OCI-LY1 (cell line): ENCODE results near the gene PRR36.

Experiments
- H2AFZ ChIP-seq: fragments of 200-600 bp; sonication (generic), shearing (Covaris generic); 2 replicates; pipeline ENCODE4 v1.6.0; 2014; ENCODE audit warnings: antibody characterized with exemption, mild to moderate bottlenecking, low read length
- H3F3A ChIP-seq: fragments of 200-600 bp; sonication (generic), shearing (Covaris generic); 2 replicates; pipeline ENCODE4 v1.6.0; 2014; ENCODE audit warnings: mild to moderate bottlenecking, antibody characterized with exemption, low read length, moderate library complexity; ENCODE audit not compliant: insufficient read depth
- H3K27ac ChIP-seq: fragments of 200-600 bp; sonication (generic); 2 replicates; pipeline ENCODE4 v1.5.1; 2014; ENCODE audit warnings: low read length, mixed run types, mild to moderate bottlenecking, low read depth; ENCODE audit not compliant: poor library complexity, severe bottlenecking
- H3K27me3 ChIP-seq: fragments of 200-600 bp; sonication (generic); 2 replicates; pipeline ENCODE4 v1.6.0; 2014; ENCODE audit warnings: antibody characterized with exemption, mild to moderate bottlenecking, low read length, moderate library complexity; ENCODE audit not compliant: insufficient read depth
- H3K36me3 ChIP-seq: fragments of 200-600 bp; sonication (generic); 2 replicates; pipeline ENCODE4 v1.6.1; 2014; ENCODE audit warnings: mild to moderate bottlenecking, antibody characterized with exemption, low read length, moderate library complexity, mixed read lengths; ENCODE audit not compliant: insufficient read depth
- H3K4me1 ChIP-seq: fragments of 200-600 bp; sonication (generic); 2 replicates; pipeline ENCODE4 v1.5.1; 2014; ENCODE audit warnings: mild to moderate bottlenecking, low read length, moderate library complexity; ENCODE audit not compliant: insufficient read depth, severe bottlenecking
- H3K4me2 ChIP-seq: fragments of 200-600 bp; sonication (generic), shearing (Covaris generic); 2 replicates; pipeline ENCODE4 v1.6.1; 2014; ENCODE audit warnings: low read length
- H3K4me3 ChIP-seq: fragments of 200-600 bp; sonication (generic); 2 replicates; pipeline ENCODE4 v1.5.1; 2014; ENCODE audit warnings: low read length, low read depth, mild to moderate bottlenecking, mixed read lengths; ENCODE audit not compliant: poor library complexity, severe bottlenecking
- H3K79me2 ChIP-seq: fragments of 200-600 bp; shearing (Covaris generic); 2 replicates; pipeline ENCODE4 v1.6.1; 2016; ENCODE audit warnings: mixed run types, low read length, mixed read lengths; ENCODE audit not compliant: insufficient read depth
- H3K9ac ChIP-seq: fragments of 200-600 bp; sonication (generic), shearing (Covaris generic); 2 replicates; pipeline ENCODE4 v1.6.1; 2014; ENCODE audit warnings: mild to moderate bottlenecking, low read length, mixed read lengths
- H3K9me2 ChIP-seq: fragments of 200-600 bp; sonication (generic), shearing (Covaris generic); 2 replicates; pipeline ENCODE4 v1.6.1; 2014; ENCODE audit warnings: low read depth, mild to moderate bottlenecking, low read length, mixed read lengths
- H3K9me3 ChIP-seq: fragments of 200-600 bp; shearing (Covaris generic); 2 replicates; pipeline ENCODE4 v1.6.1; 2014; ENCODE audit warnings: low read length, mixed read lengths
- H4K20me1 ChIP-seq: fragments of 200-600 bp; sonication (generic), shearing (Covaris generic); 2 replicates; pipeline ENCODE4 v1.6.0; 2016; ENCODE audit warnings: mild to moderate bottlenecking, low read length; ENCODE audit not compliant: insufficient read depth
- EZH2 ChIP-seq: fragments of 200-600 bp; sonication (generic), shearing (Covaris generic); IDR thresholded peaks from 2 replicates; pipeline ENCODE4 v1.8.0; 2017; ENCODE audit warnings: borderline replicate concordance, mixed run types, mild to moderate bottlenecking, antibody characterized with exemption, low read length, moderate library complexity, mixed read lengths
- TF ChIP-seq, protein P1 (sequence below): fragments of 200-600 bp; sonication (generic), shearing (Covaris generic); IDR thresholded peaks from 2 replicates; pipeline ENCODE4 v1.5.1; 2017; ENCODE audit warnings: mild to moderate bottlenecking, antibody characterized with exemption, low read length, moderate library complexity, mixed read lengths

The PRR36 gene

DNA sequence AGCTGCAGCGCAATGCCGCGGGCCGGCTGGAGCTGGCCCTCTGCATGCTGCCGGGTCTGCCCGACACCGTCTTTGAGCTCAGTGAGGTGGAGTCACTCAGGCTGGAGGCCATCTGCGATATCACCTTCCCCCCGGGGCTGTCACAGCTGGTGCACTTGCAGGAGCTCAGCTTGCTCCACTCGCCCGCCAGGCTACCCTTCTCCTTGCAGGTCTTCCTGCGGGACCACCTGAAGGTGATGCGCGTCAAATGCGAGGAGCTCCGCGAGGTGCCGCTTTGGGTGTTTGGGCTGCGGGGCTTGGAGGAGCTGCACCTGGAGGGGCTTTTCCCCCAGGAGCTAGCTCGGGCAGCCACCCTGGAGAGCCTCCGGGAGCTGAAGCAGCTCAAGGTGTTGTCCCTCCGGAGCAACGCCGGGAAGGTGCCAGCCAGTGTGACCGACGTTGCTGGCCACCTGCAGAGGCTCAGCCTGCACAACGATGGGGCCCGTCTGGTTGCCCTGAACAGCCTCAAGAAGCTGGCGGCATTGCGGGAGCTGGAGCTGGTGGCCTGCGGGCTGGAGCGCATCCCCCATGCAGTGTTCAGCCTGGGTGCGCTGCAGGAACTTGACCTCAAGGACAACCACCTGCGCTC lies 25.7 kb upstream of the PRR36 start:
- Histone ChIP-seq H3K36me3 (no peaks in the 10 kb centered on the region), H3K4me2 (no peak overlapping the region), H3K27ac (no peak overlapping the region), H3K4me3 (no peak overlapping the region), H3F3A (no peaks in the 10 kb centered on the region), H3K4me1 (peaks cover 18% of the 10 kb centered on the region), H4K20me1 (no peaks in the 10 kb centered on the region), H3K27me3 (no peaks in the 10 kb centered on the region), H3K79me2 (peaks cover 7% of the 10 kb centered on the region), H3K9ac (no peak overlapping the region), H2AFZ (no peak overlapping the region), H3K9me2 (no peaks in the 10 kb centered on the region), H3K9me3 (no peaks in the 10 kb centered on the region)
- no peak for TF ChIP-seq EZH2
- TF ChIP-seq, protein P1, sequence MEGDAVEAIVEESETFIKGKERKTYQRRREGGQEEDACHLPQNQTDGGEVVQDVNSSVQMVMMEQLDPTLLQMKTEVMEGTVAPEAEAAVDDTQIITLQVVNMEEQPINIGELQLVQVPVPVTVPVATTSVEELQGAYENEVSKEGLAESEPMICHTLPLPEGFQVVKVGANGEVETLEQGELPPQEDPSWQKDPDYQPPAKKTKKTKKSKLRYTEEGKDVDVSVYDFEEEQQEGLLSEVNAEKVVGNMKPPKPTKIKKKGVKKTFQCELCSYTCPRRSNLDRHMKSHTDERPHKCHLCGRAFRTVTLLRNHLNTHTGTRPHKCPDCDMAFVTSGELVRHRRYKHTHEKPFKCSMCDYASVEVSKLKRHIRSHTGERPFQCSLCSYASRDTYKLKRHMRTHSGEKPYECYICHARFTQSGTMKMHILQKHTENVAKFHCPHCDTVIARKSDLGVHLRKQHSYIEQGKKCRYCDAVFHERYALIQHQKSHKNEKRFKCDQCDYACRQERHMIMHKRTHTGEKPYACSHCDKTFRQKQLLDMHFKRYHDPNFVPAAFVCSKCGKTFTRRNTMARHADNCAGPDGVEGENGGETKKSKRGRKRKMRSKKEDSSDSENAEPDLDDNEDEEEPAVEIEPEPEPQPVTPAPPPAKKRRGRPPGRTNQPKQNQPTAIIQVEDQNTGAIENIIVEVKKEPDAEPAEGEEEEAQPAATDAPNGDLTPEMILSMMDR, result no peak

DNA sequence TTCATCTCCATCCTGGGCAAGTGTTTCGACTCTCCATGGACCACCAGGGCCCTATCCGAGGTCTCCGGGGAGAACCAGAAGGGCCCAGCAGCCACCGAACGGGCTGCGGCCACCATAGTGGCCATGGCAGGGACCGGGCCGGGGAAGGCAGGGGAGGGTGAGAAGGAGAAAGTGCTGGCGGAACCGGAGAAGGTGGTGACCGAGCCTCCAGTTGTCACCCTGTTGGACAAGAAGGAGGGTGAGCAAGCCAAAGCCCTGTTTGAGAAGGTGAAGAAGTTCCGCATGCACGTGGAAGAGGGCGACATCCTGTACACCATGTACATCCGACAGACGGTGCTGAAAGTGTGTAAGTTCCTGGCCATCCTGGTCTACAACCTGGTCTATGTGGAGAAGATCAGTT lies 24.8 kb upstream of the PRR36 start:
- Histone ChIP-seq H3K4me3 (no peak overlapping the region), H3K9me3 (no peaks in the 10 kb centered on the region), H3K27me3 (no peaks in the 10 kb centered on the region), H3K9ac (no peak overlapping the region), H3K79me2 (no peaks in the 10 kb centered on the region), H3K27ac (no peak overlapping the region), H3K36me3 (no peaks in the 10 kb centered on the region), H3K9me2 (no peaks in the 10 kb centered on the region), H3F3A (no peaks in the 10 kb centered on the region), H2AFZ (no peak overlapping the region), H3K4me2 (no peak overlapping the region), H4K20me1 (no peaks in the 10 kb centered on the region), H3K4me1 (peaks cover 14% of the 10 kb centered on the region)
- TF ChIP-seq EZH2, result no peak
- TF ChIP-seq, protein P1, result no peak

DNA sequence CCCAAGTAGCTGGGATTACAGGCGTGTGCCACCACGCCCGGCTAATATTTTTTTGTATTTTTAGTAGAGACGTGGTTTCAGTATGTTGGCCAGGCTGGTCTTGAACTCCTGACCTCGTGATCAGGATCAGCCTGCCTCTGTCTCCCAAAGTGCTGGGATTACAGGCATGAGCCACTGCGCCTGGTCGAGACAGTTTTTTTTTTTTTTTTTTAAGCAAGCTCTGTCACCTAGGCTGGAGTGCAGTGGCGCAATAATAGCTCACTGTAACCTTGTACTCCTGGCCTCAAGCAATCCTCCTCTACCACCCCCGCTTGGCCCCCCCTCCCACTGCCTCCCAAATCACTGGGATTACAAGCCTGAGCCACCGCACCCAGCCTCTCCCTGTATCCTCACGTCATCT lies 23.1 kb upstream of the PRR36 start:
- no peaks in the 10 kb centered on the region for H4K20me1 ChIP-seq
- TF ChIP-seq EZH2, result no peak
- TF ChIP-seq, protein P1, result no peak

More for the DNA sequence above, 23.1 kb upstream of the PRR36 start:
- Histone ChIP-seq H3K27me3 (no peaks in the 10 kb centered on the region), H2AFZ (no peak overlapping the region), H3K79me2 (no peaks in the 10 kb centered on the region), H3K9me3 (no peaks in the 10 kb centered on the region), H3K9me2 (no peaks in the 10 kb centered on the region), H3F3A (no peaks in the 10 kb centered on the region), H3K4me3 (no peak overlapping the region), H3K36me3 (no peaks in the 10 kb centered on the region), H3K4me1 (peaks cover 6% of the 10 kb centered on the region), H3K9ac (no peak overlapping the region), H3K4me2 (no peak overlapping the region), H3K27ac (no peak overlapping the region)
